CD4-positive, alpha-beta memory T cell (primary cell): Measurements from ENCODE around the gene MED9. TPM values are rescaled to one million over a fixed set of nuclear protein-coding genes. Genes with fewer than 3 reads are reported as not detected.

Source experiments
- CTCF ChIA-PET: fragments of 350-600 bp; sonication (Branson Sonifier 250); formaldehyde crosslinking; loops from one replicate; lab custom pipeline; 2021; ENCODE audit warnings: inconsistent platforms; ENCODE audit not compliant: partially characterized antibody; lab: Charles Lee
- POLR2A ChIA-PET: fragments of 350-600 bp; sonication (Branson Sonifier 250); formaldehyde crosslinking; loops from one replicate; lab custom pipeline; 2021; ENCODE audit not compliant: partially characterized antibody; lab: Charles Lee
- DNase-seq, 5 donors: peaks; one replicate each; pipeline versions ENCODE4 v3.0.0 to v3.0.0-alpha.2; 2020 to 2022; ENCODE audit warnings: mixed read lengths in 1 of 5
- H3K27ac ChIP-seq: one replicate; pipeline ENCODE4 v1.7.0; 2013; ENCODE audit warnings: low read depth, low read length
- H3K27me3 ChIP-seq: 2 replicates; pipeline ENCODE4 v1.7.0; 2013; ENCODE audit warnings: mild to moderate bottlenecking, low read length, moderate library complexity; ENCODE audit not compliant: insufficient read depth
- H3K36me3 ChIP-seq: 2 replicates; pipeline ENCODE4 v1.7.0; 2013; ENCODE audit warnings: mild to moderate bottlenecking, low read length, moderate library complexity; ENCODE audit not compliant: insufficient read depth
- H3K4me1 ChIP-seq: 2 replicates; pipeline ENCODE4 v1.7.0; 2013; ENCODE audit warnings: mild to moderate bottlenecking, low read length, moderate library complexity; ENCODE audit not compliant: insufficient read depth
- H3K4me3 ChIP-seq, 2 donors: one replicate each; pipeline ENCODE4 v1.7.0; 2013; ENCODE audit warnings: low read length in 2 of 2, mild to moderate bottlenecking in 1 of 2
- H3K9me3 ChIP-seq, 2 donors: one replicate each; pipeline ENCODE4 v1.7.0; 2013; ENCODE audit warnings: low read length in 2 of 2, control low read depth in 1 of 2; ENCODE audit not compliant: control insufficient read depth in 1 of 2
- H3K27ac Mint-ChIP-seq, 7 donors: one replicate each; pipeline ENCODE4 v1.8.0; 2020 to 2021; ENCODE audit warnings: mixed read lengths in 7 of 7, mild to moderate bottlenecking in 6 of 7, inconsistent platforms in 3 of 7, moderate library complexity in 3 of 7
- H3K27me3 Mint-ChIP-seq, 2 donors: one replicate each; pipeline ENCODE4 v1.8.0; 2020 to 2021; ENCODE audit warnings: mixed read lengths in 2 of 2
- H3K36me3 Mint-ChIP-seq, 2 donors: one replicate each; pipeline ENCODE4 v1.8.0; 2020 to 2021; ENCODE audit warnings: mixed read lengths in 2 of 2, inconsistent platforms in 1 of 2, mild to moderate bottlenecking in 1 of 2
- H3K4me1 Mint-ChIP-seq, 4 donors: one replicate each; pipeline ENCODE4 v1.8.0; 2020 to 2021; ENCODE audit warnings: mixed read lengths in 4 of 4, mild to moderate bottlenecking in 1 of 4
- H3K4me3 Mint-ChIP-seq, 8 donors: one replicate each; pipeline ENCODE4 v1.8.0; 2020 to 2021; ENCODE audit warnings: mixed read lengths in 8 of 8, mild to moderate bottlenecking in 7 of 8, moderate library complexity in 6 of 8, inconsistent platforms in 3 of 8
- H3K9me3 Mint-ChIP-seq, 8 donors: one replicate each; pipeline ENCODE4 v1.8.0; 2020 to 2021; ENCODE audit warnings: mixed read lengths in 8 of 8, mild to moderate bottlenecking in 5 of 8, inconsistent platforms in 3 of 8, moderate library complexity in 1 of 8
- intact Hi-C: fragments of 100-400 bp; cut with micrococcal nuclease; formaldehyde crosslinking; loops from one replicate; pipeline ENCODE4 v1.15.1; 2023
- polyA plus RNA-seq, 2 donors: library from polyadenylated mRNA; unstranded; fragments of 300-500 nt; fragmentation: Illumina TruSeq; gene quantifications; one replicate each; pipeline ENCODE4 v1.2.3, GENCODE V29; 2021
- total RNA-seq, 2 experiments: library from RNA; stranded (reverse); gene quantifications; one replicate each; pipeline ENCODE4 v1.2.3, GENCODE V29; 2021

Gene MED9
- total and polyA plus RNA-seq, 4 experiments from 2014 or later, result 9.3 to 18.9 (median 16.9) TPM

DNA sequence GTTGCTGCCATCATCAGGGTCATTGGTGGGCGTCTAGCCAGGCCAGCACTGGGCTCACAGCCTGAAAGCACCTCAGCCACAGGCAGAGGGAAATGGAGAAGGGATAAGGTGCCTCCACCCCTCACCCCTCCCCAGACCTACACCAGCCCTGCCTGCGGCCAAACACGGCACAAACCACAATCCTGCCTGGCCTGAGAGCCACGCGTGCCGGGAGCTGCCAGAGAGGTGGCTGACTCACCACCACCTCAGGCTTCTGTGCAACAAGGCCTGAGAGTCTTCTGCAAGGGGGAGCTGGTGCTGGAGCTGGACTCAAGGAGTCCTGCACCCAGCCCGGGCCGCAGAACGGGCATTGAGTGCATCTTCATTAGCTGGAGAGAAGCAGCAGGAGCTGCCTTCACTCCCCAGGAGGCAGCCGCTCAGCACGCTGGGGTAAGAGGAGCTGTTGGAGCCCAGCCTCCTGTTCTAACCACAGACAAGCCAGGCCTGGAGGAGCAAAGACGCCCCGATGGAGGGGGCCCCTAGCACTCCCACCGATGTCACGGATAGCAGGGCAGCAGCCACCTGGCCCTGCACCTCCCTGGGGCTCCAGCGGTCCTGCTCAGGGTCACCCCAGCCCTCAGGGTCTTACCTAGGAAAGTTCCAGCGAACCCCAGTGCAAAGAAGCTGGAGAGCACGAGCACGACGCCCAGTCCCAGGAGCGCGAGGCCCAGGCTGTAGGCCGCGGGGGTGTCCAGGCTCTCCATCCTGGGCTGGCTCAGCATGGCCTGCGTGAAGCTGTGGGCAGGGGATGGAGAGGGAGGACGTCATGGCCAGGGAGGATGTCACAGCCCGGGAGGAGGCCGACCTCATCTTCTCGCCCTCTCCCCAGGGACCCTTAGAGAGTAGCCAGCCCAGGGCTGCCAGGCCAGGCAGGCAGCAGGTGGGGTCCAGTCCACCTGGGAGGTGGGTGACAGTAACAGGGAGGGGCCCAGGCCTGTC lies 35.4 kb downstream of the MED9 start:
- Histone ChIP-seq H3K4me3 (no peak overlapping the region), H3K4me1 (no peaks in the 10 kb centered on the region), H3K27ac (no peak overlapping the region), H3K9me3 (no peaks in the 10 kb centered on the region), H3K36me3 (no peaks in the 10 kb centered on the region), H3K27me3 (no peaks in the 10 kb centered on the region)
- ChIA-PET POLR2A (no interaction called here), CTCF (interaction anchor here (3.2 kb wide), 1 partner anchor 16 kb away, joined by 13 read pairs; the partner anchor contains the start of gene RASD1)
- H3K9me3 Mint-ChIP-seq, result no peaks in the 10 kb centered on the region
- H3K27ac Mint-ChIP-seq, result no peak overlapping the region
- H3K4me3 Mint-ChIP-seq, result no peak overlapping the region
- H3K27me3 Mint-ChIP-seq, result no peaks in the 10 kb centered on the region
- peaks cover 0 to 4% of the 10 kb centered on the region in 2 donors for H3K36me3 Mint-ChIP-seq
- peaks cover 0 to 10% (median 2%) of the 10 kb centered on the region in 4 donors for H3K4me1 Mint-ChIP-seq
- DNase-seq, result no peak
- intact Hi-C loops, result no loop called here

DNA sequence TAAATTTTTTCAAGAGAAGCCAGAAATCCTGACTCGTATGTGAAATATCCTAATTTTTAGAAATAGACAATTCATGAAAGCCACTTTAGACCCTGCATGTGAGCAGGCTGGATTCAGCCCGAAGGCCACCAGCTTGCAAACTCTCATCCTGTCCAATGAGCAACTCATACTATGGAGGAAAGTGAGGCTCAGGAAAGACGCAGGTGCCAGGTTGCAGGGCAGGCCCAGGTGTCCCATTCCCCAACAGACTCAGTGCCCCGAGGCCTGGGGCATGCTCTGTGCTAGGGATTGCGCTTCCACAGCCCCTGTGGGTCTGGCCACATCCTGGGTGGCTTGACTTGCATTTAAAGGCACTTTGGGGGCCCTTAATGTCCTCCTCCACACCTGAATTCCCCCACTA lies 36.1 kb downstream of the MED9 start:
- H3K36me3 Mint-ChIP-seq, result peaks cover 0 to 4% of the 10 kb centered on the region in 2 donors
- no peaks in the 10 kb centered on the region for H3K27me3 ChIP-seq
- H3K27ac Mint-ChIP-seq, result no peak overlapping the region
- no peaks in the 10 kb centered on the region for H3K9me3 Mint-ChIP-seq
- H3K4me1 ChIP-seq, result no peaks in the 10 kb centered on the region
- intact Hi-C loops, result no loop called here
- no peak overlapping the region for H3K4me3 ChIP-seq
- H3K4me3 Mint-ChIP-seq, result no peak overlapping the region
- no peak overlapping the region for H3K27ac ChIP-seq
- peaks cover 0 to 10% (median 2%) of the 10 kb centered on the region in 4 donors for H3K4me1 Mint-ChIP-seq
- CTCF ChIA-PET, result interaction anchor here (3.2 kb wide), 1 partner anchor 16 kb away, joined by 13 read pairs; the partner anchor contains the start of gene RASD1
- POLR2A ChIA-PET, result no interaction called here
- no peak for DNase-seq
- H3K27me3 Mint-ChIP-seq, result no peaks in the 10 kb centered on the region
- H3K36me3 ChIP-seq, result no peaks in the 10 kb centered on the region
- no peaks in the 10 kb centered on the region for H3K9me3 ChIP-seq

DNA sequence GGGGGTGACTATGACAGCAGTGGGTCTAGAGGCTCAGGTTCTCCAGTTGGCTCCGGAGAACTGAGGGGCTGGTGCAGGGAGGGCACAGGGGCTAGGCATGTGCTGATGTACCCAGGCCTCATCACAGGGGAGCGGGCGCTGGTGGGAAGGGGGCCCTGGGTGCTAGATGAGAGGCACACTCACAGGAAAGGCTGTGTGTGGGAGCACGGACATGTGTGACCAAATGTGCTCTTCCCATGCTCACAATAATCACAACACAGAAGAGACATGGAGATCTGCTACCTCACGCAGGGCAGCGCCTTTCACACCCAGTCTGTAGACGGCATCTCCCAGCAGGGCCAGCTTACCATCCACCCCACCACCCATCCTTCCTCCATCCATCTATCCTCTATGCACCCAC lies 36.8 kb downstream of the MED9 start:
- peak overlapping the region in 1 of 7 donors; percentile 70 for H3K27ac Mint-ChIP-seq
- Histone ChIP-seq H3K27me3 (no peaks in the 10 kb centered on the region), H3K4me3 (no peak overlapping the region), H3K36me3 (no peaks in the 10 kb centered on the region), H3K4me1 (no peaks in the 10 kb centered on the region), H3K9me3 (no peaks in the 10 kb centered on the region), H3K27ac (no peak overlapping the region)
- no peak overlapping the region for H3K4me3 Mint-ChIP-seq
- H3K36me3 Mint-ChIP-seq, result peaks cover 0 to 4% of the 10 kb centered on the region in 2 donors
- intact Hi-C loops, result no loop called here
- ChIA-PET POLR2A (no interaction called here), CTCF (no interaction called here)
- H3K4me1 Mint-ChIP-seq, result peaks cover 0 to 10% (median 2%) of the 10 kb centered on the region in 4 donors
- no peaks in the 10 kb centered on the region for H3K9me3 Mint-ChIP-seq
- no peaks in the 10 kb centered on the region for H3K27me3 Mint-ChIP-seq
- no peak for DNase-seq

DNA sequence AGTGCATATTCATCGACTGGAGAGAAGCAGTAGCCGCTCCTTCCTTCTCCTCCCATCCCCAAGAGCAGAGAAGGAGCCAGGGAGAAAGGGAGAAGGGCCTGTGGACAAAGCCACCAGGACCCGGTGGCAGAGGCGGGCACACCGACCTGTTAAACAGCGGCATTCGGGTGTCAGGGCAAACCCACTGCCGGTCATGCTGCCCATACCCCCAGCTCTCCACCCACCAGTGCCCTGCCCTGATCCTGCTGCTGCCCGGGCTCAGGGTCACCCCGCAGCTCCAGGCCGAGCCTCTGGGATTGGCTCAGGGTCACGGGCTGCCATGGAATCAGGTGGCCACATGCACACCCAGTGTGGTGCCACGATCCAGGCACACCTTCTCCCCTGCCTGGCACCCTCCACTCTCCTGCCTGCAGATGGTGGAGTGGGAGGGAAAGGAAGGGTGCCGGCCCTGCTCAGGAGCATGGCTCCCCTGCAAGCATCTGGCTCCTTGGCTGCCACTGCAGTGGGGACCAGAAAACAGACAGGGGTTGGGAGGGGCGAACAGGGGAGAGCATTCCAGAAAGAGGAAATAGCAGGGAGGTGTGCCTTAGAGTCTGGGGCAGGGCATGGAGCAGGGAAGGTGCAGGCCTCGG lies 37.7 kb downstream of the MED9 start:
- no peaks in the 10 kb centered on the region for H3K9me3 Mint-ChIP-seq
- H3K4me1 Mint-ChIP-seq, result peaks cover 0 to 10% (median 2%) of the 10 kb centered on the region in 4 donors
- no peak overlapping the region for H3K4me3 Mint-ChIP-seq
- Histone ChIP-seq H3K4me3 (no peak overlapping the region), H3K27me3 (no peaks in the 10 kb centered on the region), H3K9me3 (no peaks in the 10 kb centered on the region), H3K4me1 (no peaks in the 10 kb centered on the region), H3K36me3 (no peaks in the 10 kb centered on the region), H3K27ac (no peak overlapping the region)
- H3K36me3 Mint-ChIP-seq, result peaks cover 0 to 4% of the 10 kb centered on the region in 2 donors
- no peaks in the 10 kb centered on the region for H3K27me3 Mint-ChIP-seq
- no peak overlapping the region for H3K27ac Mint-ChIP-seq
- intact Hi-C loops, result no loop called here
- ChIA-PET CTCF (no interaction called here), POLR2A (no interaction called here)
- no peak for DNase-seq

DNA sequence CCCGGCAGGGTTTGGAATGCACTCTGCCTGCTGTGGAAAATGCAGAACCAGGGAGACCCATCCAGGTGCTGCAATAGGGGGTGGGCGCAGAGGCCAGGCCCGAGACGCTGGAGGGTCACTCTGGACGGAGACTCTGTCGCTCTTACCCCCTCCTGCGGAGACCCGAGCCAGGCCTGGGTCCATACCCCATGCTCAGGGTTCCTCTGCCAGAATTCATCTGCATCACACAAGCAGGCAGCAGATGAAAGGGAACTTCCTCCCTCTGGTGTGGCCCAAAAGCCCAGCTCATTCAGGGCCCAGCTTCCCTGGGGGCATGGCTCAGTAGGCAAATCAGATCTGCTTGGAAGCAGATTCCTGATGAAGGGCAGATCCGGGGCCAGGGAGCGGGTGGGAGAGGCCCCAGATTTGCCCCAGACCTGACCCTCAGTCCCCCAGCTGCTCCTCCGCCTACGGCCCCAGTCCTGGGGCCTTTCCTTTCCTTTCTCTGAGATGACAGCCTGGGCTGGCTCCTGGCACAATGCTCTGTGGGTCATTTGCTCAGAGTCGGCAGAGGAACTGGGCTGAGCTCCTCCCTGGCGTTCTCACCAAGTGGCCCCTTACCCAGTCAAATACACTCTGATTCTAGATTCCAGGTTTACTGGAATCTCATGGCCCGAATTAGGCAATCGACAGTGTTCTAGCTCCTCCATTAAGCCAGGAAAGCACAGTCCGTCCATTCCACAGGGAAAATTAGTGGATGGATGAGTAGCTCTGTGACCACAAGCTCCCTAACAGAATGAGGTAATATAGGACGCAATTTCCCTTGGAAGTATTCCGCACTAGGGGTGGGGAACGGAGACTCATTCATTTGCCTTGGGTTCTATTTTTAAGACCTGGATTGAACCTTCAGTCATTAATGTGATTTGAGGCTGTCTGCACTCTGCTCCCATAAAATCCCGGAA lies 38.5 kb downstream of the MED9 start:
- ChIA-PET POLR2A (no interaction called here), CTCF (interaction anchor here (1.0 kb wide), 1 partner anchor 12 kb away, joined by 3 read pairs; no protein-coding TSS in a partner anchor)
- peaks cover 0 to 8% (median 2%) of the 10 kb centered on the region in 4 donors for H3K4me1 Mint-ChIP-seq
- Histone ChIP-seq H3K9me3 (no peaks in the 10 kb centered on the region), H3K4me3 (no peak overlapping the region), H3K4me1 (no peaks in the 10 kb centered on the region), H3K27ac (no peak overlapping the region), H3K36me3 (no peaks in the 10 kb centered on the region), H3K27me3 (no peaks in the 10 kb centered on the region)
- no peak overlapping the region for H3K4me3 Mint-ChIP-seq
- peaks cover 0 to 4% of the 10 kb centered on the region in 2 donors for H3K36me3 Mint-ChIP-seq
- no peaks in the 10 kb centered on the region for H3K27me3 Mint-ChIP-seq
- no peaks in the 10 kb centered on the region for H3K9me3 Mint-ChIP-seq
- DNase-seq, result no peak
- intact Hi-C loops, result no loop called here
- H3K27ac Mint-ChIP-seq, result no peak overlapping the region

DNA sequence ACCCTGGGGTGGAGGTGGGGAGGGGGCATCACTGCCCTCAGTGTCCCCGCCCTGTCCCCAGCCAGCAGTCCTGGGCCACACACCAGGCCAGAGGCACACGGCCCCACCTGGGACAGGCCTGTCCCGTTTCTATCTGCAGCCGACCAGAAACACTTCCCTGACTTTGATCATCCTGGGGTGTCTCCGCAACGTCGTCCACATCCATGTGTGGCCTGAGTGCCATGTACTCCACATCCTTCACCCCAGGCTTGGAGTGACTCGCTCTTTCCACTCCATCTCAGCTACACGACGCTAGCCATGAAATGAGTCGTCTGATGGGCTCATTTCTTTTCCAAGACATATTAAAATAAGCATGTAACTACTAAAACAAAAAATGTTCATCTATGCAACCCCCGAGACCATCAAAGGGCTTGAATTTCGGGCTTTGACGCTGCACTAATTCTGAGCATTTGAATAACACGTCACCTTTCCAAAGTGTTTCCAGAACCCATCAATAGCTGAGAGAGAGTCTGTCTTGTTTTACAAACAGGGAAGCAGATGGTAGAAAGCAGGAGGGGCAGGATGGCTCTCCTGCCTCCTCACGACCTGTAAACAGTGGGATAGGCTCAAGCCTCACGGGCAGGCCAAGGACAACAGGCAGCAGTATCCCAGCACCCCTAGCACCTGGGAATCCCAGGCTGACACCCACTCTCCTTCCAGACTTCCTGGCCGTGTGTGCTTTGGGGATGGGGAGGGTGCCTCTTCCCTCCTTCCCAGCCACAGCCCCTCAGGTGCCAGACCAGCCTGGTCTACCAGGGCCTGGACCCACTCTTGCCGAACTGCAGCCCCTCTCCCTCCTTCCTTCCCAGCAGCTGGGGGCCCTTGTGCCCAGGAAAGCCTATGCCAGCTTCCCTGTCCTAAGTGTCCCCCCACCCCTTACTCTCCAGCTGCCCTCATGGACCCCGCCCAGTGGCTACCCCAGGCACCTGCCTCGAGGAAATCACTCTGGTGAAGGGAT lies 39.4 kb downstream of the MED9 start:
- Histone ChIP-seq H3K4me1 (no peaks in the 10 kb centered on the region), H3K27me3 (no peaks in the 10 kb centered on the region), H3K27ac (no peak overlapping the region), H3K36me3 (no peaks in the 10 kb centered on the region), H3K9me3 (no peaks in the 10 kb centered on the region), H3K4me3 (no peak overlapping the region)
- Mint-ChIP-seq H3K27me3 (no peaks in the 10 kb centered on the region), H3K4me1 (peaks cover 0 to 2% (median under 1%) of the 10 kb centered on the region in 4 donors), H3K9me3 (no peaks in the 10 kb centered on the region), H3K27ac (peak overlapping the region in 1 of 7 donors; percentile 3), H3K4me3 (no peak overlapping the region), H3K36me3 (peaks cover 0 to 4% of the 10 kb centered on the region in 2 donors)
- ChIA-PET CTCF (interaction anchor here (1.0 kb wide), 1 partner anchor 11 kb away, joined by 3 read pairs; no protein-coding TSS in a partner anchor), POLR2A (no interaction called here)
- intact Hi-C loops, result no loop called here
- no peak for DNase-seq
